Nephron (organoid): Measurements from ENCODE around the gene ULBP2.
A peak's percentile ranks its signal among the peaks of the same experiment; 100 is the strongest.
"Not testable (repeated sequence)": the region's sequence is repeated elsewhere in the genome, so short reads cannot be mapped to it uniquely, and the experiment has no call there.

Experiments used
- H3K27ac Mint-ChIP-seq, 3 experiments: 2 replicates each; pipeline ENCODE4 v1.8.0; 2020; ENCODE audit warnings: mixed read lengths in 3 of 3, mild to moderate bottlenecking in 2 of 3, moderate library complexity in 1 of 3
- H3K27me3 Mint-ChIP-seq: 2 replicates; pipeline ENCODE4 v1.8.0; 2021; ENCODE audit warnings: low read depth, mild to moderate bottlenecking, moderate library complexity, mixed read lengths
- H3K36me3 Mint-ChIP-seq: 2 replicates; pipeline ENCODE4 v1.8.0; 2020; ENCODE audit warnings: low read depth, mixed read lengths
- H3K4me1 Mint-ChIP-seq: 2 replicates; pipeline ENCODE4 v1.8.0; 2020; ENCODE audit warnings: mixed read lengths
- H3K4me3 Mint-ChIP-seq, 3 experiments: 2 replicates each; pipeline ENCODE4 v1.8.0; 2020; ENCODE audit warnings: mild to moderate bottlenecking in 3 of 3, mixed read lengths in 3 of 3, moderate library complexity in 2 of 3
- H3K9me3 Mint-ChIP-seq: 2 replicates; pipeline ENCODE4 v1.8.0; 2020; ENCODE audit warnings: mixed read lengths
- TF ChIP-seq, protein P1 (sequence below), 3 experiments: fragments of 200-600 bp; sonication (generic); IDR thresholded peaks; one replicate each; pipeline ENCODE4 v1.5.0; 2021; ENCODE audit warnings: antibody characterized with exemption in 3 of 3; ENCODE audit not compliant: unreplicated experiment in 3 of 3

ULBP2 gene

DNA sequence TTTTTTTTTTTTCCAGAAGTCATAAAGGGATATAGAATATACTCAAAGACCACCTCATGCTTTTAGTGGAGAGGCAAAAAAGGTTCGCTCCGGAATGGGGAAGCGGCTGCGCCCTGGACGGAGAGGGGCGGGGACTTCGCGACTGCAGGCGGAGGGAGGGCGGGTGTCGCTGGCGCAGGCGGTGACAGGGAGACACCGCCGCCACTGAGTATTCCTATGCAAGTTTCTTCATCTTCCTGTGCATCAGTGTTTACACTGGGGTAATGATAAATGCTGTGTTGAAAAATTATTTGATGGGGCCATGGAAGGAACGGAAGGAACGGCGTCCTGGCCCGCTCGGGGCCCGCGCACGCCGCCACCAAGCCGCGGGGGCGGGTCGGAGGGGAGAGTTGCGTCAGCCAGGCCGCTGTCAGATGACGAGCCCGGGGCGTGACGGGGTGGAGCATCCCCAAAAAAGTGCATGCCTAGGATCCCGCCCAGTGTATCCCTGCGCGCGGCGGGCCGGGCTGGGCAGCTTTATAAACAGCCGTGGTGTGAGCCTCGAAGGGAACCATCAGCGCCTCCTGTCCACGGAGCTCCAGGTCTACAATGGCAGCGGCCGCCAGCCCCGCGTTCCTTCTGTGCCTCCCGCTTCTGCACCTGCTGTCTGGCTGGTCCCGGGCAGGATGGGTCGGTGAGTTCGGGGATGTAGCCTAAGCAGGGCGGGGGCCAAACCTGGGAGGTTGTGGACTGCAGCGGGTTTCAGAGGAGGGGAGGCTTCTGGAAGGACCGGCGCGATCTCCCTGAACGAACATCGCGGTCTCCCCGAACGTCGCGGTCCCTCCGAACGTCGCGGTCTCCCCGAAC lies 21.9 kb downstream of the ULBP2 start, which contains the start of gene ULBP1:
Gene ULBP1 (plus strand): TSS at position 482 of the 846 bp plus-strand sequence. CDS start 107 bp downstream, at position 589.
- Mint-ChIP-seq H3K36me3 (no peaks in the 10 kb centered on the region), H3K9me3 (no peaks in the 10 kb centered on the region), H3K27ac (no peak within 1 kb of the TSS), H3K27me3 (peaks cover 100% of the 10 kb centered on the region), H3K4me1 (peaks cover 22% of the 10 kb centered on the region), H3K4me3 (peak within 1 kb of the TSS; percentile 87 to 91 (median 88))
- TF ChIP-seq, protein P1, sequence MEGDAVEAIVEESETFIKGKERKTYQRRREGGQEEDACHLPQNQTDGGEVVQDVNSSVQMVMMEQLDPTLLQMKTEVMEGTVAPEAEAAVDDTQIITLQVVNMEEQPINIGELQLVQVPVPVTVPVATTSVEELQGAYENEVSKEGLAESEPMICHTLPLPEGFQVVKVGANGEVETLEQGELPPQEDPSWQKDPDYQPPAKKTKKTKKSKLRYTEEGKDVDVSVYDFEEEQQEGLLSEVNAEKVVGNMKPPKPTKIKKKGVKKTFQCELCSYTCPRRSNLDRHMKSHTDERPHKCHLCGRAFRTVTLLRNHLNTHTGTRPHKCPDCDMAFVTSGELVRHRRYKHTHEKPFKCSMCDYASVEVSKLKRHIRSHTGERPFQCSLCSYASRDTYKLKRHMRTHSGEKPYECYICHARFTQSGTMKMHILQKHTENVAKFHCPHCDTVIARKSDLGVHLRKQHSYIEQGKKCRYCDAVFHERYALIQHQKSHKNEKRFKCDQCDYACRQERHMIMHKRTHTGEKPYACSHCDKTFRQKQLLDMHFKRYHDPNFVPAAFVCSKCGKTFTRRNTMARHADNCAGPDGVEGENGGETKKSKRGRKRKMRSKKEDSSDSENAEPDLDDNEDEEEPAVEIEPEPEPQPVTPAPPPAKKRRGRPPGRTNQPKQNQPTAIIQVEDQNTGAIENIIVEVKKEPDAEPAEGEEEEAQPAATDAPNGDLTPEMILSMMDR (IDR thresholded peaks at IDR 0.05; ENCODE audit: unreplicated experiment in 3 of 3) = no peak

DNA sequence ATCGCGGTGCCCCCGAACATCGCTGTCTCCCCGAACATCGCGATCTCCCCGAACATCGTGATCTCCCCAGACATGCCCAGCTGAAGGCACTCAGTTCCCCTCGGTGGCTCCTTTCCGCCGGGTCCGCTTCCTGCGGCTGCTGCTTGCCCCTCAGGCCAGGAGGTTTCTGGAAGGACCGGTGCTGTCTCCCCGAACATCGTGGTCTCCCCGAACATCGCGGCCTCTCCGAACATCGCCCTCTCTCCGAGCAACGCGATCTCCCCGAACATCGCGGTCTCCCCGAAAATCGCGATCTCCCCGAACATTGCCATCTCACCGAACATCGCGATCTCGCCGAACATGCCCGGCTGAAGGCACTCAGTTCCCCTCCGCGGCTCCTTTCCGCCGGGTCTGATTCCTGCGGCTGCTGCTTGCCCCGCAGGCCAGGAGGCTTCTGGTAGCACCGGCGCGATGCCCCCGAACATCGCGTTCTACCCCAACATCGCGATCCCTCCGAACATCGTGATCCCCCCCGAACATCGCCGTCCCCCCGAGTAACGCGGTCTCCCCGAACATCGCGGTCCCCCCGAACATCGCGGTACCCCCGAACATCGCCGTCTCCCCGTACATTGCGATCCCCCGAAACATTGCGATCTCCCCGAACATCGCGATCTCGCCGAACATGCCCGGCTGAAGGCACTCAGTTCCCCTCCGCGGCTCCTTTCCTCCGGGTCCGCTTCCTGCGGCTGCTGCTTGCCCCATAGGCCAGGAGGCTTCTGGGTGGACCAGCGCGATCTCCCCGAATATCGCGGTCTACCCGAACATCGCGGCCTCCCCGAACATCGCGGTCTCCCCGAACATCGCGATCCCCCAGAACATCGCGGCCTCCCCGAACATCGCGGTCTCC lies 22.7 kb downstream of the ULBP2 start:
- no peaks in the 10 kb centered on the region for H3K36me3 Mint-ChIP-seq

DNA sequence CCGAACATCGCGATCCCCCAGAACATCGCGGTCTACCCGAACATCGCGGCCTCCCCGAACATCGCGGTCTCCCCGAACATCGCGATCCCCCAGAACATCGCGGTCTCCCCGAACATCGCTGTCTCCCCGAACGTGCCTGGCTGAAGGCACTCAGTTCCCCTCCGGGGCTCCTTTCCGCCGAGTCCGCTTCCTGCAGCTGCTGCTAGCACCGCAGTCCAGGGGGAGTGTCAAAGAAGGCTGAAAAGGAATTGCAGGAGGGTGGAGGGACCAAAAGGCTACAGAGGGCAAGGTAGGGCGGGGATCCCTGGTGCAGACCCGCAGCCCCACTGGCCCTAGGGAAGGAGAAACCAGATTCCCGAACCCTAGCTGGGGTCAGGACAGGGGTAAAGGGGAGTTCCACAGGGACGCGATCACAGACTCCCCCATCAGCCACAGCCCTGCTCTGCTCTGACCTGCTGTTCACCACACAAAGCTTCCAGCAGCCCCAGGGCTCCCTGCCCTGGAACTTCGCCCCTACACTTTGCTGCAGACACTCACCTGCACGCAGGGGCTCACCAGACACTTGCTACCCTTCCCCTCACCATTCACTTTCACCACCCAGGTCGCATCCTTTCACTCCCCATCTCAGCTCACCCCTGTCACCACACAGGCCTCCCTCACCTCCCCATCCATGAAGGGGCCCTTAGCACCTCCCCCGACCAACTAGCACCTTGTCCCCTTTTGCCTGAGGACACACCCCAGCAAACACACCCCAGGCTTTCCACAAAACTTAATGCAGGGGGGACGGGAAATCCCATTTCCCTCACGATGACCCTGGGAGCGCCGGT lies 23.6 kb downstream of the ULBP2 start:
- H3K4me3 Mint-ChIP-seq = peak overlapping the region; percentile 87 to 91 (median 88)
- TF ChIP-seq, protein P1 (IDR thresholded peaks at IDR 0.05; ENCODE audit: unreplicated experiment in 3 of 3) = no peak
- no peak overlapping the region for H3K27ac Mint-ChIP-seq
- no peaks in the 10 kb centered on the region for H3K36me3 Mint-ChIP-seq
- peaks cover 100% of the 10 kb centered on the region for H3K27me3 Mint-ChIP-seq
- peaks cover 22% of the 10 kb centered on the region for H3K4me1 Mint-ChIP-seq
- H3K9me3 Mint-ChIP-seq = peaks cover 3% of the 10 kb centered on the region

More for the DNA sequence above, 22.7 kb downstream of the ULBP2 start:
- TF ChIP-seq, protein P1 (IDR thresholded peaks at IDR 0.05; ENCODE audit: unreplicated experiment in 3 of 3) = no peak
- Mint-ChIP-seq H3K9me3 (no peaks in the 10 kb centered on the region), H3K27ac (no peak overlapping the region), H3K4me1 (peaks cover 22% of the 10 kb centered on the region), H3K4me3 (peak overlapping the region; percentile 87 to 91 (median 88)), H3K27me3 (peaks cover 100% of the 10 kb centered on the region)

DNA sequence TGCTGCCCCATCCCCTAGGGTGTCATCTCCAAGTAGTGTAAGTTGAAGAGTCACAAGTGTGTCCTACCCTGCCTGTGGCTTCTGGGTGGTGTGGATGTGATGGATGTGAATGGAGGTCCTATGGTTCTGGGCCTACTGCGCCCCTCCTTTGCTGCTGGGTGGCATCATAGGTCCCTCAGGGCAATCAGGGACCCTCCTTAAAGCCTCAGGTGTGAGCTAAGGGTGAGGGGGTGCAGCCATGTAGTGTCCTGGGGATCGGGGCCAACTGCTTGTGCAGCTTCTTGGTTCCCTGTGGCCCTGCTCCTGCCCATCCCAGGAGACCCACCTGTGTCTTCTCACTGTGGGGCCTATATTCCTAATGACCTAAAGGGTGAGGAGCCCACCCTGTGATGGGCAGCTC lies 24.5 kb downstream of the ULBP2 start:
- Mint-ChIP-seq H3K27me3 (peaks cover 100% of the 10 kb centered on the region), H3K4me1 (peaks cover 22% of the 10 kb centered on the region), H3K4me3 (peak overlapping the region; percentile 40 to 88 (median 87))
- not testable (repeated sequence) for H3K9me3 Mint-ChIP-seq, H3K36me3 Mint-ChIP-seq, H3K27ac Mint-ChIP-seq

DNA sequence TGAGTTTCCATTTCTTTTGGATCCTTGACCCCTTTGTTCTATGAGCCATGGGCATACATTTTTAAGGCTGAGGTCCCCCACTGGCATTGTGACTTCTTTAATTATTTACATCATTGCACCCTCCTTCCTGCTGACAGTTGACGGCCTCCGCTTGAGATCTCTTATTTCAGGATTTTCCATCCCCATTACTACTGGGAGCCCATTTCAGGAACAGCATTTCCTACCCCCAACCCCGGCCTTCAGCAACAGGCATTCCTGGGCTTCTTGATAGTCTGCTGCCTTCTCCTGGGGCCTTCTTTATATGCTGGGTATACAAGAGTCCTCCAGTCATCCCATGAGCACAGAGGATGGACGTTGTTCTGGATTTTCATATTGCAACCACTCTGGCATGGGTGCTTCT lies 25.8 kb downstream of the ULBP2 start:
- Mint-ChIP-seq H3K9me3 (peaks cover 4% of the 10 kb centered on the region), H3K4me3 (peak overlapping the region in 1 of 3 experiments; percentile 28), H3K36me3 (no peaks in the 10 kb centered on the region), H3K27ac (no peak overlapping the region), H3K27me3 (peaks cover 99% of the 10 kb centered on the region), H3K4me1 (peaks cover 22% of the 10 kb centered on the region)
- TF ChIP-seq, protein P1 (IDR thresholded peaks at IDR 0.05; ENCODE audit: unreplicated experiment in 3 of 3) = no peak

DNA sequence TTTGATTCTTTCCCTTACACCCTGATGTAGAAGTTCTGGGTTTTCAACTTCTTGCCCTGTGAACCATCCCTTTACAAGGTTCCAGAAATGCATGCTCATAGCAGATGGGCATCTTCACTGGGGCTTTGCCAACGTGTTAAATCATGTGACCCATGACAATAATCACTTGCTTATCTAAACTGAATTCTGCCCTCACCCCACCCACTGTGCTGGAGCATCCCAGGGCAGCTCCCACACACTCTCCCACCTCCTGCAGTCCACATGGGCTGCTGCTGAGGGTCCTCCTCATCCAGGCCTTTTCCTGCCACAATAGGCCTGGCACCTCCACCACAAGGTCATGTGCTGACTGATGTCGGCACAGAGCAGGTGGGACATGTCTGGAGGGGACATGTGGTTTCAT lies 26.2 kb downstream of the ULBP2 start:
- H3K27ac Mint-ChIP-seq, H3K9me3 Mint-ChIP-seq, H3K4me3 Mint-ChIP-seq, H3K36me3 Mint-ChIP-seq: not testable (repeated sequence)
- Mint-ChIP-seq H3K27me3 (peaks cover 99% of the 10 kb centered on the region), H3K4me1 (peaks cover 22% of the 10 kb centered on the region)

DNA sequence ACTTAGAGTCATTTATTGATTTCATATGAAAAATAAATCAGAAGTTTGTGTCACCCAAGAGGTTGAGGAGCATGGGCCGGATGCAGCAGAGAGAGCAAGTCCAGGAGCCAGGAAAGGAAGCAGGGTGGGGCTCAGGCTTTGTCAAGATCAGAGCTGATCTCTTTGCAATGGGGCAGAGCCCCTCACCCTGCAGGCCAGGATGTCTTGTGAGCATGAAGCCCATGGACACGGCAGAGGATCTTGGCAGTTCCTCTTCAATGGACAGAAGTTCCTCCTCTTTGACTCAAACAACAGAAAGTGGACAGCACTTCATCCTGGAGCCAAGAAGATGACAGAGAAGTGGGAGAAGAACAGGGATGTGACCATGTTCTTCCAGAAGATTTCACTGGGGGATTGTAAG lies 27.1 kb downstream of the ULBP2 start:
- not testable (repeated sequence) for H3K27ac Mint-ChIP-seq, H3K36me3 Mint-ChIP-seq, H3K9me3 Mint-ChIP-seq, H3K4me3 Mint-ChIP-seq
- Mint-ChIP-seq H3K4me1 (peaks cover 15% of the 10 kb centered on the region), H3K27me3 (peaks cover 98% of the 10 kb centered on the region)
